GM18511 (cell line): ENCODE results near the gene TTC7B.
A peak's percentile ranks its signal among the peaks of the same experiment; 100 is the strongest.

Experiments
- ATAC-seq: cut with Tn5 transposase; IDR thresholded peaks from one replicate; pipeline ENCODE4 v1.9.1; 2021; ENCODE audit warnings: mild to moderate bottlenecking, moderate library complexity; ENCODE audit not compliant: unreplicated experiment

TTC7B gene

DNA sequence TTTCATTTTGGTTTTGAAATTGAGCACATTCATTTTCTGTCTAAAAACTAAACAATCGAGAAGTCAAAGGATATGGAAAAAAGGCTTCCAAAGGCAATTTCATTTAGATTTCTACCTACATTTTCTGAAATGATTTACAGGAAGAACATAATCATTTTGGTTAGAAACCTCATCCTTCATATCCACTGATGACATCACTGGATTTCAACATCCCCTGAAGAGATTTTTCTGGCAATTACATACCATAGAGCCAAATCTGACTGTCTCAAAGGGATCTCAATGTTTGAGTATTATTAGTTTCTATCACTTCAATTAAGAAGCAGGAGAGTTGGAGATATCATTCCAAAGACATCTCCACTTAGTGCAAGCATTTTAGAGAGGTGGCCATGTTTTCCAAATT lies 137.8 kb downstream of the TTC7B start:
- no peak for ATAC-seq

DNA sequence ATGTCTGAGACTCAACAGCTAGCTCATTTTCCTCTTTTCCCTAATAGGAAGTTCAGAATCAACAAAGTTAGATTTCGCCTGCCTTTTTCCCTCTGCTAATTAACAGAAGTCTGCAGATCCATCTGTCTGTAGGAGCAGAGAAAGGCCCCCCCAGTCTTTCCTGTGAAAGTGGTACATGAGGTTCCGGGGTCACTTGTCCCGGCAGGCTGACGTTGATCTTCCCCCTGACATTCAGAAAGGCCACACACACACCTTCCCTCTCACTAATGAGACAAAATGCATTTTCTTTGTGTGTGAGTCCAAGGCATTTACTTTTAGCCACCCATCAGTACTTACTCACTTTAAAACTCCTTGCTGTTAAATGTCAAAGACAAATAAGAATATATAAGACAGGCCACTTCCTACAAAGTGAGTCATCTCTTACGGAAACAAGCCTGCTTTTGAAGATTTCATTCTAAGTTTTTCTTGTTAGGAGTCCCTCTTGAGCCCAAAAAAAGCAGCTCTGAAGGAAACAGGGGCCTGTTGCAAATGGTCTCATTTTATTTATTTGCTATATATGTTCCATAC lies 138.7 kb downstream of the TTC7B start:
- no peak for ATAC-seq

DNA sequence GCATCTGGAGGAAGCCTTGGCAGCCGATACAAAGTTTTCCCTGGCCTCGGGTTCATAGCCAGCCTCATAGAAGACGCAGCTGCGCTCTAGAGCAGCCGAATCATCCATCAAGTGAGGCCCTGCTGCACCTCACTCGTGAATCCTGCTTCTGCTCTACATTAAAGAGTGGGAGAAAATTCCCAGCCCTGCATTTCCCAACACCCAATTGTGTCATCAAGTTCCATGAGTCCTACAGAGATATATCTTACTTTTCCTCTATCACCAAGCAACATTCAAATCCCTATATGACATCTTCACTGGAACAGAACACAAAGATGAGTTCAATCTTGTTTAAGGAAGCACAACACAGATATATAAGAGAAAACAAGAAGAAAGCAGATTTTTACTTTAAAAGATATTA lies 139.3 kb downstream of the TTC7B start:
- ATAC-seq = no peak

DNA sequence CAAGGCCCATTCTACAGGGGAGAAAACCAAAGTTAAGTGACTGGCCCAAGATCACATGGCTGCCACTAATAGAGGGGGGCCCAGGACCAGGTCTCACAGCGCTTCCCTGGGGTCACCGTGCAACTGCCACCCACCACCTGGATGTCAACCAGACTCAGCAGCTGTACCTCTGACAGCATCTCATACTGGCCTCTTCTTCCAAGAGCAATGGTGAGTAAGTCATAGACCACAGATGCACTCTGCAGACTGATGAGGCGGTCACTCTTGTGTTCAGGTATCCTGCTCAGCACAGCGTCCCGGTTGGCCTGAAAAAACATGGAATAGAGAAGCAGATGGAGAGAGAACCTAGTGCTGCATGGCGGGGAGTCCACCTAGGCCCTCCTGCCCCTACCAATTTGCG lies 139.9 kb downstream of the TTC7B start:
- no peak for ATAC-seq

DNA sequence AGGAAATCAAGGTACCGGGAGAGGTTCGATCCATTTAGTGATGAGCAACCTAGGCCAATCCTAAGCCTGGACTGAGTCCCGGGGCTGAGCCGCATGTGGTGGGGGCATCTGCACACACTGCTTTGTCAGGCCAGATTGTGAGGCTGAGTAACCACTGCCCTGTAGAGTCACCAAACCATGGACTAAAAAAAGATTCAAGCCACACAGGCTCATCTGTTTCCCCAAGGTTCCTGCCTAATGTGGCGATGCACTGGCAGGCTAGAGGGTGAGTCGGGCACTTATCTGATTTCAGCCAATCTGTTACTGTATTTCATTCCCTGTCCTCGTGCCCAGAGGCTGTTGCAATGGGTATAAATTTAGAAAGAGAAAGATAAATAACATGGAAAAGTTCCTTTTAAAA lies 140.8 kb downstream of the TTC7B start:
- ATAC-seq = no peak

DNA sequence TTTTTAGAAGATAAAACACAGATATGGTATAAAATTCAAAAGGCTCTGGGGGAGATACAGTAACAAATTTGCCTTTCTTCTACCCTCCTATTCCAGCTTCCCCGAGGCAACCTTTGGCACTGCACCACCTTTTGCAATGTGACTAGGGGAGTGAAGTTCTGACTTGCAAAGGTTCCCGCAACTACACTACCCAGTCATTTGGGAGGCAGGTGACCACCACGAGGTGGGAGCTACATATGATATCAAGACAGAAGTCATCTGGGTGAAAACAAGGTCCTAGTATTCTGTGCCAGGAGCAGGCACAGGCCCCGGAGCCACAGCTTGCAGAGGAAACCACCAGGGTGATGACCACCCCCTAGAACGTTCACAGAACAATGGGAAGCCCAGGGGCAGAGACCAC lies 141.5 kb downstream of the TTC7B start:
- ATAC-seq = no peak

DNA sequence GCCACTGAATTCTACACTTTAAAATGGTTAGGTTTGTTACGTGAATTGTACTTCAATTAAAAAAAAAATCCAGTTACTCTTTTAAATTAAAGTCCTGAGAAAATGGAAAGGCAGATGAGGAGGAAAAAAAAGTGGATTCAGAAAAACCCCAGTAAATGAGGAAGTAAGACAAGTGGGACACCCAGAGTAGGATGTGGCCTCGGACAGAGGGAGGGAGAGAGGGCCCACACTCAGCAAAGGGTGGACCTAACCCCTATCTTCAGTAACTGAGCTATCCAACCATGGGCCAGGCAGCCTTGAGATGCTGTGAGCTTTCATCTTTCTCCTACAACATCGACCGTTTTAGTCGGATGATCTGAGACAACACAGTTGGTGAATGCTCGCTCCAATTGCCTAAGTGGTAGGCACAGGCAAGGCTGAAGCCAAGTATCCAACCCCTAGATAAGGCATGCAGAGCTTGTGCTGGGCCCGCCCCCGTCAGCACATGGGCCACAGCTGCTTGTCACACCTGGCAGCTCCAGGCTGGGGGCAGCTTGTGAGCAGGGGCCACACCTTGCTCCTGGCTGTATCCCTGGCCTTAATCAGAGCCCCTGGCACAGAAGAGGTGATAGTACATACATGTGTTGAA lies 142.1 kb downstream of the TTC7B start:
- no peak for ATAC-seq

DNA sequence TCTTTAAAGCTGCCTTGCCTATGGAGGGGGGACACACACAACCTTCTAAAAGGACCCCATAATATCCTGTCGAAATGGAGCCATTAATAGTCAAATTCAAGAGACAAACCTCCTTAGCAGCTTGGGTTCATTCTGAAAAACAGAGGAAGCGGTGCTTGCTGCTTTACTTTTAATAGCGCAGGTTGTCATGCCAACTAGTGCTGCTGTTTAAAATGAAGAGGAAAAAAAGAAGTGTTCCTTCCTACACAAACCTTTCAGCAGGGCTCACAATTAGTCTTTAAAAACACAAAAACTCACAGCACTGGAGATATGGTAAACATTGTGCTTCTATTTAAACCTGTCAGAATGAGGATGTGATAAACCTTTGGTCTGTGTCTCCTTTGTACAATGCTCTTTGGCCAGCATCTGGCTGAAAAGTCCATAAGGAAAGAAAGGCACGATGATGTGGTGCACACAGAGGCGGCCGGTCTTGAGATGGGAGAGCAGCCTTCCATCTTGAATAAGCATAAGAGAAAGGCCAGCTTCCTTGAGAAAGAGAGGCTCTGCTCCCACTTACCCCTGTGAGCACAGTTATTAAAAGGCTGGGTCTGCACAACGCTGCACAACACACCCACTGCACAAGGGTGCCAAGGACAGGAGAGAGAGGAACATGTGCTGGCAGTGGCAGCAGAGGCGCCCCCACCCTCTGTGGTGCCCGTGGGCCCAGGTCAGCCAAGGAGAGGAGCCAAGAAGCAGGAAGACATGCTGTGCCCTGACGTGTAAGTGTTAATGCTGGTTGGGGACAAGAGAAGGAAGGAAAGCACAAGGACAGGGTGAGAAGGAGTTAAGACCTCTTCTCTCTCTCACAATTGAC lies 144.6 kb downstream of the TTC7B start:
- no peak for ATAC-seq

DNA sequence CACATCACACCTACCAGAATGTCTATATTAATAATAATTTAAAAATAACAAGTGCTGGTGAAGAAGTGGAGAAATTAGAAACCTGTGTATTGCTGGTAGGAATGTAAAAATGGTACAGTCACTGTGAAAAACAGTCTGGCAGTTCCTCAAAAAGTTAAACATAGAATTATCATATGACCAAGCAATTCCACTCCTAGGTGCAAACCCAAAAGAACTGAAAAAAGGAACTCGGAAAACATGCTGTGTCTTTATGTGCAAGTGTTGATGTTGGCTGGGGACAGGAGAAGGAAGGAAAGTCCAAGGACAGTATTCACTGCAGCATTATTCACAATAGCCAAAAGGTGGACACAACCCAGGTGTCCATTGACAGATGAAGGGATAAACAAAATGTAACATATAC lies 146.5 kb downstream of the TTC7B start:
- ATAC-seq = no peak

DNA sequence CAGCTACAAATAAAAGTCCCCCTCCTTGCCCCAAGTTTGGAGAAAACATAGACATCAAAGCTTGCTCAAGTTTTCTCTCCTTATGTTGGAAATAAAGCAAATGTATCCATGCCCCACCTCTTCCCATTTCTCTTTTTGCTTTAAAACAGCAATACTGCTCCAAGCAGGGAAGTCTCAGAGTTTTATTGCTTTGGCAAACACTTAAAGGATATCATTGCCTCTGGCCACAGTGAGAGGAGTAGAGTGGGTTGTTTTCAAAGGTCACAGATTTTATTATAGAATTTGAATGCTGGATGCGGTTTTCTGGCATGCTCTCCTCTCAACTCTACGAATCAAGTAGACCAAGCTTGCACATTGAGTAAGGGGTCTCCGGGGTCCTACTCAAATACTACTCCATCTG lies 149.7 kb downstream of the TTC7B start:
- no peak for ATAC-seq

DNA sequence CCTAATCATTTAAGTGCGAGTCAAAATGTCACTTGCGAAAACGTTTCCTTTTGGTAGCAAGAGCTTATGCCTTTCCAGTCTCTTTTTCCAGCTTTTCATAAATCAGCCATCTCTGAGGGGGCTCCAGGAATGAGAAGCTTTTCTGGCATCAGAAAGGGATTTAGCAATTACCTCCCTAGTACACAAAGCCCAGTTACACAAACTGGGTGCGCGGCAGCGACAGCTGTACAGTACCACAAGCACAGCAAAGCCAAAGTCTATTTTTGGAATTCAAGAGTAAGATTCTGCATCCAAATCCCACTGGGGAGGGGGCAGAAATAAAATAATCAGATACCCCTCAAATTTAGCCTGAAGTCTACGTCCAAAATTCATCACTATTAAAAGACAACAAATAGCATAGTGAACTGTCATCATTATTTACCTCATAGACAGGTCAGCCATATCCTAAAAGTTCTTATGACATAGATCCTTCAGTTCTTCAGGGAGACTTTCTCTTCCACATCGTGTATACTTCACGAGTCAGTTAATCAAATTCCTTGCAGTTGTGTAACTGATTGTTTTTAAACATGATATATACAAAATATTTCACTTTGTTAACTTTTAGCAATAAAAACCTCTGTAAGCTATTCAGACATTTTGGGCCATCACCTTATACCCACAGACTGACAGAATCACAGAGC lies 150.8 kb downstream of the TTC7B start:
- ATAC-seq = no peak

DNA sequence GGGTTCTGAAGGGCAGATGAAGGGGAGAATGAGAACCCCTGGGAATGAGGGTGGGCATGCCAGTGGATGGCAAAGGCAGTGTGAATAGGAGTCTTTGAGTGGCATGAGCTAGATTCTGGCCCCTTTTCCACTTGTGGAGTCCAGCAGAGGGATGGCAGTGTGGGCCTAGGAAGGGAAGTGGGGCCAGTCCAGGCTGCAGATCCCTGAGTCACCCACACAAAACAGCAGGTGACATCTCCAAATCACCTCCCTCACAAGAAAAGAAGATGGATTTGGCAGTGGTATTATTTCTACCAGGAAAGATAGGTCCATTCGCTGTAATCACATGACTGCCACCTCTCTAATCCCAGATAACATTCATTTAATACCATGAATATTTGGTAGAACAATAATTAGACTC lies 151.3 kb downstream of the TTC7B start:
- no peak for ATAC-seq

DNA sequence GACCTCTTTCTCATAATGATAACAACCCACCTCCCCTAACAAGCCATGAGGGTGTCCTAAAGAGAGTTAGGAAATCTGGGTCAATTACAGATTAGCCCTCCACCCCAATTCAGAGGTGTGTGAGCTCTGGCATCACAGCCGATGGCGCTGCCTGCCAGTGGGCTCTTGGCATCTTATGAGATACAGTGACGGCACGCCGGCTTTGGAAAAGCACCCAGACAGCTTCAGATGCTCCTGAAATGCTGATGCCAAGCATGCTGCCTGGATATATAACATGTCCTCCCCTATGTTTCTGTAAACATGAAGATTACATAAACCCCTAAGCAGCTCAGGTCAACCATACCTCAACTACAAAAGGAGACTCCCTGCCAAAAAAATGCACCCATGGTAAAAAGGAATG lies 152.6 kb downstream of the TTC7B start:
- no peak for ATAC-seq

DNA sequence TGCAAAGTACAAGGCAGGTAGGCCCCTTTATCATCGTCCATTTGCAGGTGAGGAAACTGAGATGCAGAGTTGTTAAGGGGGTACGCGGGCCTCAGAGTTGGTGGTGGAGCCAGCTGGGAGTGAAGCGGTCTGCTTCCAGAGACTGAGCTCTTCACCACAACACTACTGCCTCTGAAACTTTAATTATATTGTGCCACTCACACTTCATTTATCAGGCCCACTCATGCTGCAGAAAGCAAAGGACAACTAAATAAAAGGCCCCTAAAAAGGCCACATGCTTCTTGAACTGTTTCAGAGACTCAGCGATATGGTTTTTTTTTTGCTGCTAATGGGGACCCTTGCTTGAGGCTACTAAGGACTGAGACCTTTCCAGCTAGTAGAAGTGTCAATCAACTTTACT lies 153.1 kb downstream of the TTC7B start:
- ATAC-seq = no peak

DNA sequence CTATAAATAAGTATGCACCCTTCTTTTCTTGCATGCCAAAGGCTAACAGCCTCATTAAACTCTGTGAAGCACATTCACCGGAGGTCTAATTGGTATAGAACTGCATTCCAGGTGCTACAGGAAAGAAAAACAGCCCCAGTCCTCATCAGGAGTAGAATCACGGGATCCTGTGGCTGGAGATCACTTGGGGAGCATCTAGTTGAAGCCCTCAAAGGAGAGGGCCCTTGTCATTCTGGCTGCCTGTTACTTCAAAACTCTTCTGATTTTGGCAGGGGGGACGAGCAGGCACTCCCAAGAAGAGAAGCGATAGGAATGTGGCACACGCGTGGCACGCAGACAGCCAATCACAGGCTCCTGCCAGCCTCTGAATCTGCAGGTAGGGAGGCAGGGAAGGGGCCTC lies 154.4 kb downstream of the TTC7B start:
- no peak for ATAC-seq

DNA sequence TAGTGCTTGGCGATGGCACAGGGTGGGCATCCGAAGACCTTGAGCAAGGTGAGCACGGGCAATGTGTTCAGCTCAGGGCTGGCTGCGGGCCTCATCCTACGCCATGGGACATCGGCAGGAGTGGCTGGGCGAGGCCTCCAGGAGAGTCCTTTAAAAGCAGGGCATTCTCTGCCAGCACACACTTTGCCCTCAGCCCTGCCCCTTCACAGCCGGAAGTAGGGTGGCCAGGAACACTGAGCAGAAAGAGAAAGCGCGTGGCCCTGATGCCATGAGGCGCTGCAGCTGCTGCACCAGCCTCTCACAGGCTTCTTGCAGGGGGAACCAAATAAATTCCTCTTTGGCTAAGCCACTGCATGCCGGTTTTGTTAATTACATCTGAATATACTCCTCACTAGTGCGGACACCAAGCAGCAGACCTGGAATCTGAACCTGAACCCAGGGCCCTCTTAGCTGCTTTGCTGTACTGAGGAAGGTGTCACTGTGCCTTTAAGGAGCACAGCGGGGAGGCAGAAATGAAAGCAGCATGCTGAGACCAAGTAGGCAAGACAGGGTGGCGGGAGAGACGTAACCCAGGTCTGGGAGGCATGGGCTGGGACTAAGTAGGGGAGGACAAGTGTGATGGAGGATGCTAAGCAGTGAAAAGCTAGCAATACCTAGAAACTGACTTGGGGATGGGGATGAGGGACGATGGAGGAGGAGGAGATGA lies 155.2 kb downstream of the TTC7B start:
- no peak for ATAC-seq

DNA sequence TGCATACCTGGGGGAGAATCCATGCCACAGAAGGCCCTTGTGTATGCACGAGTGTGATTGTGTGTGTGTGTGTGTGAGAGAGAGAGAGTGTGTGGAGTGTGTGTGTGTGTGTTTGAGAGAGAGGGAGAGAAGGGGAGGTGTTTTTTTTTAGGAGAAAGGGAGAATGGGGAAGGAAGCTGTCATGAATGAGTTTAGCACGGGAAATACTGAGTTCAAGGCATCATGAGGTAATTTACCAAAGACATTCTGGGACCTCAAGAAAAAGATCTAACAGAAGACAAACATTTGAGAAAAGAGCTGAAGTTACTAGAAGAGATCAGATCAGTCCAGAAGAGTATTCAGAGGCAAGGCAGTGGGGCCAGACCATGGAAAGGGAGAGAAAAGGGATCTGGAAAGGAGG lies 157.1 kb downstream of the TTC7B start:
- no peak for ATAC-seq

DNA sequence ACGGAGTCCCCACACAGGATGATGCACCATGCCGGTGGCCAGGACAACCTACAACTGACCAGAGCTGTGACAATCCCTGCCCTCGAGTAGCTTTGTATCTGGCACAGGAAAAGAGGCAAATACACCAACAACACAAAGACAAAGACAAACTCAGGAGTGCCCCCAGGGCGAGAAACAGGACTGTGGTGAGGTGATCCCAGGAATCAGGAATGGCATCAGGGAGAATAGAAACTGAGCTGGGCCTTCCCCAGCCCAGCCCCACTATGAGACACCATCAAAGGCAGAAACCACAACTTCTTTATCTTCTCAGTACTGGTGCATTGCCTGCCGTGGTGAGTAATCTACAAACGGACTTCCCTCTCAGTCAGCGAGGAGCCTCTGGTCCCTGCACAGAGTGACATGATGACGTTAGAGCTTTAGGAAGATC lies 157.7 kb downstream of the TTC7B start:
- ATAC-seq = peak; percentile 51

DNA sequence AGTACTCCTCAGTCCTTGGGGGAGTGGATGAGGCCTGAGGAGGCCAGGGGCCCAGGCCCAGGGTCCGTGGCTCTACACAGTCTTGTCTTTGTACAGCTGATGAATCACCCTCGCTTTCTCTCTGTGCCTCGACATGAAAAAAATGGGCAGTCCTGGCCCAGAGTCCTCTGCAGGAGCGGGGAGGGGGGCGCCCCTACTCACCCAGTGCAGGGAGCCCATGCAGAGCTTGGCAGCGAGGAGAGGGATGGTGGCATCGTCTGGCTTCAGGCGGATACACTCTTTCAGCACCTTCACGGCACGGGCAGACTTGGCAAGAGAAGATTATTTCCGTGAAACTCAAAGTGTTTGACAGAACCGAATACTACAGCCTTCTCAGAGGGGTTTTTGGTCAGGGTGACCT lies 159.3 kb downstream of the TTC7B start:
- no peak for ATAC-seq

DNA sequence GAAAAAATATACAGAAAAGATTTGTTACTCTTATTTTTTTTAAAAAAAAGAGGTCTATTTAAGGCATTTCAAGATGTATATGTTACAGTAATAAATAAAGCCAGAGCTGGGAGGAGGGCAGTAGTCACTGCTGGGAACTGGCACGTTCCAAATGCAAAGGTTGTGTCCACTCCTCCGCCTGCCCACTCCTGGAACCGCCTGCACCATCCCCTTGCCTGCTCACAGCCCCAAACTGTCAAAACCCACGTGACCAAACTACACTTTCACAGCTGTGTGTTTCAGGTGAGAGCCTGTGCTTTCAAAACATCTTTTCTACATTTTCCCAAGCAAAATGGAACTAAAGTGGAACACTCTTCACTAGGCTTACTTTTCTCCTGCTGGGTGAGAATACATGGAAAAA lies 160.4 kb downstream of the TTC7B start:
- ATAC-seq = no peak

DNA sequence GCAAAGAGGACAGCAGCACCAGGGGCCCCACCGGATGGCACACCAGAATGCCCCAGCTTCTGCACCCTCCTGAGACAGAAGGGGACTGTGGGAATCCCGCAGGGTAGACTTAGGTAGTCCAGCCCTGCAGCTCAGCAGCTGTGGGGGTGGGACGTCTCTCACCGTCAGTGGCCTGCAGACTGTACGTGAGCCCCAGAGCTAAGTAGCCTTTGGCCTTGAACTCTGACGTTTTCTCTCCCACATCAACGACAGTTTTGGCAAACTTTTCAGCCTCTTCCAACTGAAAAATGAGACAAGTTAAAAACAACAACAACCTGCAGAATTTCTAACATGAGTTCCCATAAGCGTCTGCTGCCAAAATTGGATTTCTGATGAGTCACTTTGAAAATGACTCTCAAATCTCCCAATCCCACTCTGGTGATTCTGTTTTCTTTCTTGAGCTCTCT lies 161.4 kb downstream of the TTC7B start:
- ATAC-seq = no peak
